OCI-M2 (cell line): ENCODE results near the gene FXYD1.

Source experiments
- DNase-seq: peaks from one replicate; lab custom pipeline; 2025; ENCODE audit not compliant: unreplicated experiment; lab: John Stamatoyannopoulos, UW

FXYD1 gene

GRCh38 chr19:35184267-35184666, 45.6 kb downstream of the FXYD1 start:
- DNase-seq = no peak

- DNase-seq = no peak
Observed at GRCh38 chr19:35184884-35185283, 46.3 kb downstream of the FXYD1 start.
